Measurements from ENCODE around the gene SNORC.
"Not testable (repeated sequence)": the region's sequence is repeated elsewhere in the genome, so short reads cannot be mapped to it uniquely, and the experiment has no call there.

The SNORC gene

DNA sequence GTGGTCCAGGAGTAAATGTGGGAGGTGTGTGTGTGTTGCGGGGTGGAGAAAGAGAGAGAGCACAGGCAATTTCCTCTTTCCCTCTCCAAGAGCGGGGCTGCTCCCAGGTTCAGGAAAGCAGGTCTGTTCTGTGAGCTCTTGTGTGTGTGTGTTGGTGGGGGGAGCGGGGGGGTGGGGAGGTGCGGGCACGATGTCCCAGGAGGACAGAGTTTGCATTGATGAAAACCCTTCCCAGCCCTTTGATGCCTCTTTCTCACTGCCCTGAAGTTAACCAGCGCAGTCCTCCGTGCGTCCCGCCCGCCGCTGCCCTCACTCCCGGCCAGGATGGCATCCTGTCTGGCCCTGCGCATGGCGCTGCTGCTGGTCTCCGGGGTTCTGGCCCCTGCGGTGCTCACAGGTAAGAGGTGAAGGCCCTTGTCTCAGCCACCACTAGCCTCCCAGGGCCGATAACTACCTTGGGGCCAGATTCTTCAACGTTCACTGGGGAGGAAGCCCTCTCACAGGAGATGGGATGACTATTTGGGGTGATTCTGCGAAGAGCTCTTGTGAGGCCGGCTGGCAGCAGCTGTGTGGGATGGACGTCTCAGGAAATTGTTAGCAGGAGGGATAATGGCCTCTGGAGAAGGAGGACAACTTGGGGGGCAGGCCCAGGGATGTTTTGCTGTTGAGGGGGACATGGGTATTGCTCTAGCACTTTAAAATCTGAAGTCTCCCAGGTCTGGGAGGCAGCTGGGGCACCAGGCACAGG lies at the start of gene SNORC:
TSS of gene SNORC (plus strand) at position 247 of the 748 bp plus-strand sequence. CDS start at position 325, 78 bp downstream.
- DNase-seq (ENCODE audit: low read depth, low spot score): no peak

DNA sequence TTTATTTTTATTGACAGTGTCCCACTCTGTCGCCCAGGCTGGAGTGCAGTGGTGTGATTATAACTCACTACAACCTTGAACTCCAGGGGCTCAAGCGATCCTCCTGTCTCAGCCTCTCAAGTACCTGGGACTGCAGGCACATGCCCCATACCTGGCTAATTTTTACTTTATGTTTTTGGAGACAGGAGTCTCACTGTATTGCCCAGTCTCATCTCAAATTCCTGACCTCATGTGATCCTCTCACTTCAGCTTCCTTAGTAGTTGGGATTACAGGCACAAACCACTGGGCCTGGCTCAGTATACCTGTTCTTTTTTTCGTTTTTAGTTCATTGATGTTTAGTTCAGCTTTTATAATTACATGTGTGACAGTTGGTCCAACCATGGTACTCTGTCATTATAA lies 40.1 kb upstream of the SNORC start:
- no peak for DNase-seq (ENCODE audit: low read depth, low spot score)

DNA sequence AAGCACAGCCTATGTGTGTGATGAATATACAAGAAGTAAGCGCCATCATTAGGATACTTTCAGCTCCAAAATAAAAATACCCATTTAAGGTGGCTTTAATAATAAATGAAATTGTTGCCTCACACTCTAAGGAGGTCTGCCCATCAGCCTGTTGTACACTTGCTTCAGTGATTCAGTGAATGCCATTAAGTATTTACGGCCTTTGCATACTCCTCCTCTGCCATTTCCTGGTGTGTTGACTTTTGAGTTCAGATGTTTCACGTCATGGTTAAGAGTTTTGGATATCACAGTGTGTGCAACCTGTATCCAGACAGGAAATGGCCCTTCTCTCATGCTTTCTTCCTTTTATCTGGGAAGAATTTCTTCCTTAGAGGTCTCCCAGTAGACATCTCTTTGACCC lies 38.6 kb upstream of the SNORC start:
- DNase-seq (ENCODE audit: low read depth, low spot score): no peak

DNA sequence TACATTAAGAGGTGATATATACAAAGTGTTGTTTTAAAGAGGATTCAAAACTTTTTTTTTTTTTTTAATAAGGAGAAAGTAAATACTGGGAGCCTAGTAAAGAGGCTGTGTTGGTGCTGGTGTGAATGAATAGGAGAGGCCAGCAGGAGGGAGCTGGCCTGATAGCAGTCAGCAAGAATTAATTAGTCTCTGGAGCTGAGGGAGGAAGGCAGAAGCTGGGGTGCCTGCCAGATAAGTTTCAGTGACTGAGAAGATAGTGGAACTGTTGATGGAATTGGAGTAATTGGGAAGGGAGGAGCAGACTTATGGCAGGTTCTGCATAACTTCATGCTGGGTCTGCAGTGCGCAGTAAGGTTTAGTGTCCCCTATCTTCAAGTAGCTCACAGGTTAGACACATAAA lies 36.2 kb upstream of the SNORC start:
- no peak for DNase-seq (ENCODE audit: low read depth, low spot score)

GRCh38 chr2:232835687-232836208 lies 34.3 kb upstream of the SNORC start:
- DNase-seq (ENCODE audit: low read depth, low spot score): no peak

DNA sequence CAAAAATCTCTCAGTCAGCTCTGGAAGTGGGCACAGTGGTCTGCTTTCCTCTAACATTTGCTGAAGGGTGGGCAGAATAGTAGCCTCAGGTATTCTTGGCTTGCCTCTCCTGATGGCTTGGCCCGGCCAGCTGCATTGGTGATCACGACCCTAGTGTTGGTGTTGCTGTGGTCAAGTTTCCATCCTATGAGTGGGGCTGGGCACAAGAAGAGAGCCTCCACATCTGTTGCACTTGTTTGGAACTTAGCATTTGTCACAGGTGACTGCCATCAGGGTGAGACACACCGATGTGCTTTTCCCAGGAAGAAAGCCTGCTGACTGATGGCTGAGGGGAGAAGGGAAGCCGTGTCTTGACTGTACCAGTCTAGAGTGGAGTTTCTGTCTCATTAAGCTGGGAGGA lies 33.1 kb upstream of the SNORC start:
- DNase-seq (ENCODE audit: low read depth, low spot score): no peak

GRCh38 chr2:232838406-232838874 lies 31.6 kb upstream of the SNORC start:
- DNase-seq (ENCODE audit: low read depth, low spot score): no peak

DNA sequence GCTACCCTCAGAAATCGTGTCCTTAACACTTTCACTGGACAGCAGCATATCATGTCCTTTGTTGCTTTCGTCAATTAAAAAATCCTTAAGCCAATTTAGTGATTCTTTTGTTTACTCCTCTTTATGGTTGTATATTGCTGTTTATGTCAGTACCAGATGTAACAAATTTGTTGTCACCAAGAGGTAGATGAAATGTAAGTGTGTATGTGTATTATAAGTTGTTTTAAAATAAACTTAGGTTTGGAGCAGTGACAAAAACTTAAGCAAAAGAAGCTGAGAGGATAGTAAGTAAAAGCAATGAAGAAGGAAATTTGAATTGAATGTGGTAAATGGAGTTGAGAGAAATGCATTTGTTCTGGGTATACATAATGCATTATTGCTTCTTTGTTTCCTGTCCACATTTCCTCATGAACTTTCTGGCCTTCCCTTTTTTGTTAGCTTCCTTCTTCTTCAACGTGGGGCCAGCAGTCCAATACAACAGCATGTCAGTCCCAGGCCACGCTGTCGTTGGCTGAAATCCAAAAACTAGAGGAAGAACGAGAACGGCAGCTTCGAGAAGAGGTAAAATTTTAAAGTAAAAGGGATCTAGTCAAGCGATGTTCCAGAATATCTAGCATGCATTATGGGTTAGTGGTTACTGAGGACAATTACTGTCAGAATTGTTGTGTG lies 30.5 kb upstream of the SNORC start:
- DNase-seq (ENCODE audit: low read depth, low spot score): no peak

- no peak for DNase-seq (ENCODE audit: low read depth, low spot score)
Observed at GRCh38 chr2:232842689-232843088, 27.4 kb upstream of the SNORC start.

- no peak for DNase-seq (ENCODE audit: low read depth, low spot score)
Observed at GRCh38 chr2:232843834-232844233, 26.2 kb upstream of the SNORC start.

GRCh38 chr2:232846055-232846454 lies 24.0 kb upstream of the SNORC start:
- no peak for DNase-seq (ENCODE audit: low read depth, low spot score)

- DNase-seq (ENCODE audit: low read depth, low spot score): no peak
Observed at GRCh38 chr2:232850039-232850438, 20.0 kb upstream of the SNORC start.

DNA sequence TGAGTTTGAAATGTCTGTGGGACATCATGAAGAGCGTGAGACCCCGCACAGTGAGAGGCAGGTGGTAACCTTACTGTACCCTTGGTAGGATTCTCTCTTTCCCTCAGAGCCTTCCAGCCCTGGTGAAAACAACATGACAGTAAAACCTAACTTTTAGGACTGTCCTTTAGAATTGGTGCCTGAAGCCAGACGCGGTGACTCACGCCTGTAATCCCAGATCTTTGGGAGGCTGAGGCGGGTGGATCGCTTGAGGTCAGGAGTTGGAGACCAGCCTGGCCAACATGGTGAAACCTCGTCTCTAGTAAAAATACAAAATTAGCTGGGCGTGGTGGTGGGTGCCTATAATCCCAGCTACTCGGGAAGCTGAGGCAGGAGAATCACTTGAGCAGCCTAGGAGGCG lies 18.0 kb upstream of the SNORC start:
- not testable (repeated sequence) for DNase-seq (ENCODE audit: low read depth, low spot score)

DNA sequence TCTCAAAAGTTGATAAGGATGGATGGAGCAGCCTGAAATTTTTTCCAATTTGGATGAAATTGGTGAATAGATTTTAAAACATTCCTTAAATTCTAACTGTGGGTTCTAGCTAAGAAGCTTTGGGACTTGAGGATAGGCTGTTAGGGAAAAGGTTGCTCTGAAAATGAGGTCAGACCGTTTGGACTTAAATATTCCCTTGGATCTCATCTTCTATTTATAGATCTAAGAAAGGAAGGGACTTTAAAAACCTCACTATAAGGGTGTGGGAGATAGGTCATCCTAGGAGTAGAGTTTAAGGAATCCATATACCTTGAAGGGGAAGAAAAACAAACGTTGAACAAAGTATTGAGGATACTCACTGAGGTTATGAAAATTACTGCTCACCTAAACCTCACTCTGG lies 17.4 kb upstream of the SNORC start:
- no peak for DNase-seq (ENCODE audit: low read depth, low spot score)

DNA sequence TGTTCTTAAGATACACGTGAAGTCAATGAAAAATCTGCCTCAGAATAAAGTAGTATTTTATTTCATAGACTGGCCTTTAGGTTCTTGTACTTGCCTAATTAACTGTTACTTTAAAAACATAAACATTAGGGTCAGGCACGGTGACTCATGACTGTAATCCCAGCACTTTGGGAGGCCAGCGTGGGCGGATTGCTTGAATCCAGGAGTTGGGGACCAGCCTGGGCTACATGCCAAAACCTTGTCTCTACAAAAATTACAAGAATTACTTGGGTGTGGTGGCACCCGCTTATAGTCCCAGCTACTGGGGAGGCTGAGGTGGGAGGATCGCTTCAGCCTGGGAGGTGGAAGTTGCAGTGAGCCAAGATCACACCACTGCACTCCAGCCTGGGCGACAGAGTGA lies 16.0 kb upstream of the SNORC start:
- peak; percentile 29 for DNase-seq (ENCODE audit: low read depth, low spot score)

- no peak for DNase-seq (ENCODE audit: low read depth, low spot score)
Observed at GRCh38 chr2:232857158-232857563, 12.9 kb upstream of the SNORC start.

GRCh38 chr2:232859385-232859916 lies 10.6 kb upstream of the SNORC start:
- DNase-seq (ENCODE audit: low read depth, low spot score): no peak

DNA sequence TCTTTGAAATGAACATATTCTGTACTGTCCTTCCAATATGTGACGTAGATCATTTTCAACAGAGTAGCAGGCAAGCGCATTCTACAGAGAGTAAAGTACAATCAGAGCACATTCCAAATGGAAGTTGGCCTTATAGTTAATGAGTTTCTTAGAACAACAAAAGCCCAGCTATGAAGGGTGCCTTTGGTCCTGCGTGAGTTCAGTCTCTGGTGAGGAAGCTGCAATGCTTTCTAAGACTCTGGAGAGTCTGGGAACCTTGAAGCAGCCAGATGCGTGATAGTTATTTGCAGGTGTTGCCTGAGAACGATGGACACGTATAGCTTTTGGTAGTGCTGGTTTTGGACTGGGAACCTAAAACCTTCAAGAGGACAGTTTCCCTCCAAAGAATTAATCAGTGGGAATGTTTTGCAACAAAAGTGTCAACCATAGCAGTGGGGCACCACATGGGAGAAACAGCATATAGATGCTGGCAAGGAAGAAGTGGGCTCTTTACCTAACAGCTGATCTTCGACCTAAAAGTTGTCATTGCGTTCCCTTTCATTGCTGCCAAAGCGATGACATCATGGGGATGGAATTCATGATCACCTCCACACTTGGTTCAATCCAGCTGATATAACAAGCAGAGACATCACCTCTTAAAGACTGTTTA lies 9.3 kb upstream of the SNORC start:
- DNase-seq (ENCODE audit: low read depth, low spot score): no peak

DNA sequence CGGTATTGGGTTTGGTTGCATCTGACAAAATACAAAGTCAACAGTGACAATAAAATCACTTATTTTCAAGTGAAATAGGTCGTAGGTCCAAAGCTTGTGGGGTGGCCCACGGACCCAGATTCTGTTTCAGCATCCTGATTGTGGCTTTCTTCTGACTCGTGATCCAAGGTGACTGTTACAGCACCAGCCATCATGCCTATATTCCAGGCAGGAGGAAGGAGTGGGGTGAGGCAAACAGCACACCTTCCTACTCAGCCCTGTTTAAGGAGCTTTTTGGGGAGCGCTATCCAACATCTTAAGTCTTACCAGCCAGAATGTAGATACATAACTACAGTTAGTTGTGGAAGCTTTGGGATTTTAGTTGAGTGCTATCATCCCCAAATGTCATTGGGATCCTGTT lies 8.7 kb upstream of the SNORC start:
- no peak for DNase-seq (ENCODE audit: low read depth, low spot score)

GRCh38 chr2:232863996-232864395 lies 6.1 kb upstream of the SNORC start:
- DNase-seq (ENCODE audit: low read depth, low spot score): no peak

DNA sequence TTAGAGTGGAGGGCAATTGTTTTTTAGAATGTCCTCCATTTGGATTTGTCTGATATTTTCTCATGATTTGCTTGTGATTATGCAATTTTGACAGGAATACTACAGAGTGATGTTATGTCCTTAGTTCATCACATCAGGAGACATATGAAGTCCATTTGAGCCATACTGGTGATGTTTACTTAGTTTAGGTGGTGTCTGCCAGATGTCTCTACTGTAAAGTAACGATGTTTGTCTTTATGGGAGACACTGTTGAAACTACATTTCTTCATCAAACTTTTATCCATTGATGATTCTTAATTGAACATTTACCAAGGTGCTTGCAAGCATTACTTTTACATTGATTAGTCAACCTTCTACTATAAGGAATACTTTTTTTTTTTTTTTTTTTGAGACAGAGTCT lies 4.9 kb upstream of the SNORC start:
- no peak for DNase-seq (ENCODE audit: low read depth, low spot score)

GRCh38 chr2:232866104-232866503 lies 4.0 kb upstream of the SNORC start:
- no peak for DNase-seq (ENCODE audit: low read depth, low spot score)

All from smooth muscle cell of the brain vasculature (primary cell).